NCI-H146 treated with DMSO at 0.1 percent for 48 hours (cell line): ENCODE results near the gene HSPD1.

Source experiments
- DNase-seq: peaks from one replicate; lab custom pipeline; 2025; ENCODE audit not compliant: unreplicated experiment; lab: John Stamatoyannopoulos, UW

Gene HSPD1

GRCh38 chr2:197442857-197443256, 56.8 kb downstream of the HSPD1 start:
- DNase-seq, result no peak

GRCh38 chr2:197437380-197437779, 62.3 kb downstream of the HSPD1 start:
- no peak for DNase-seq
